Mononuclear cell (primary cell): ENCODE results near the gene PHLDA2. TPM values are rescaled to one million over a fixed set of nuclear protein-coding genes. Genes with fewer than 3 reads are reported as not detected.
A peak's percentile ranks its signal among the peaks of the same experiment; 100 is the strongest.

Experiments
- H3K27me3 ChIP-seq: 2 replicates; pipeline ENCODE4 v1.6.0; 2011; ENCODE audit warnings: low read length, control low read depth; ENCODE audit not compliant: insufficient read depth
- H3K4me1 ChIP-seq: 2 replicates; pipeline ENCODE4 v1.5.1; 2011; ENCODE audit warnings: mild to moderate bottlenecking, low read length, control low read depth; ENCODE audit not compliant: insufficient read depth
- H3K4me3 ChIP-seq: 2 replicates; pipeline ENCODE4 v1.5.1; 2011; ENCODE audit warnings: mild to moderate bottlenecking, low read length, moderate library complexity
- H3K9me3 ChIP-seq: 2 replicates; pipeline ENCODE4 v1.5.1; 2011; ENCODE audit warnings: low read depth, mild to moderate bottlenecking, control low read depth, low read length
- total RNA-seq: library from RNA; depleted of rRNA; stranded (reverse); fragments of >200 nt; gene quantifications from one replicate; pipeline ENCODE4 v1.2.3, GENCODE V29; 2012

Gene PHLDA2
- total RNA-seq, result 1.7 TPM

- peaks cover 47% of the 10 kb centered on the region for H3K4me1 ChIP-seq
- H3K27me3 ChIP-seq, result peaks cover 26% of the 10 kb centered on the region
- H3K9me3 ChIP-seq, result no peaks in the 10 kb centered on the region
- H3K4me3 ChIP-seq, result peak within 1 kb of the TSS; percentile 32
Observed at GRCh38 chr11:2928605-2929530, at the start of gene PHLDA2. Gene PHLDA2, minus strand, starts transcription at chr11:2929420. Its CDS starts 56 bp downstream, at chr11:2929364.

- no peaks in the 10 kb centered on the region for H3K9me3 ChIP-seq
- no peaks in the 10 kb centered on the region for H3K4me1 ChIP-seq
- H3K27me3 ChIP-seq, result no peaks in the 10 kb centered on the region
- H3K4me3 ChIP-seq, result no peak overlapping the region
Observed at GRCh38 chr11:2977113-2977512, 47.9 kb upstream of the PHLDA2 start.

GRCh38 chr11:2976294-2977063, 47.3 kb upstream of the PHLDA2 start:
- Histone ChIP-seq H3K9me3 (no peaks in the 10 kb centered on the region), H3K27me3 (no peaks in the 10 kb centered on the region), H3K4me3 (no peak overlapping the region), H3K4me1 (no peaks in the 10 kb centered on the region)

- no peaks in the 10 kb centered on the region for H3K4me1 ChIP-seq
- no peak overlapping the region for H3K4me3 ChIP-seq
- H3K9me3 ChIP-seq, result no peaks in the 10 kb centered on the region
- no peaks in the 10 kb centered on the region for H3K27me3 ChIP-seq
Observed at GRCh38 chr11:2975594-2975993, 46.4 kb upstream of the PHLDA2 start.

GRCh38 chr11:2974272-2974671, 45.1 kb upstream of the PHLDA2 start:
- no peaks in the 10 kb centered on the region for H3K4me1 ChIP-seq
- no peak overlapping the region for H3K4me3 ChIP-seq
- H3K27me3 ChIP-seq, result no peaks in the 10 kb centered on the region
- no peaks in the 10 kb centered on the region for H3K9me3 ChIP-seq

GRCh38 chr11:2968341-2968900, 39.2 kb upstream of the PHLDA2 start:
- Histone ChIP-seq H3K4me3 (no peak overlapping the region), H3K27me3 (no peaks in the 10 kb centered on the region), H3K9me3 (no peaks in the 10 kb centered on the region), H3K4me1 (peaks cover under 1% of the 10 kb centered on the region)

GRCh38 chr11:2964782-2965181, 35.6 kb upstream of the PHLDA2 start:
- Histone ChIP-seq H3K27me3 (no peaks in the 10 kb centered on the region), H3K4me3 (no peak overlapping the region), H3K9me3 (no peaks in the 10 kb centered on the region), H3K4me1 (peaks cover 11% of the 10 kb centered on the region)

GRCh38 chr11:2963761-2964160, 34.5 kb upstream of the PHLDA2 start:
- Histone ChIP-seq H3K9me3 (no peaks in the 10 kb centered on the region), H3K27me3 (no peaks in the 10 kb centered on the region), H3K4me1 (peaks cover 14% of the 10 kb centered on the region), H3K4me3 (no peak overlapping the region)

- Histone ChIP-seq H3K9me3 (no peaks in the 10 kb centered on the region), H3K27me3 (no peaks in the 10 kb centered on the region), H3K4me1 (peaks cover 20% of the 10 kb centered on the region), H3K4me3 (no peak overlapping the region)
Observed at GRCh38 chr11:2963112-2963754, 34.0 kb upstream of the PHLDA2 start.

- no peak overlapping the region for H3K4me3 ChIP-seq
- H3K4me1 ChIP-seq, result peaks cover 26% of the 10 kb centered on the region
- no peaks in the 10 kb centered on the region for H3K9me3 ChIP-seq
Observed at GRCh38 chr11:2961080-2961479, 31.9 kb upstream of the PHLDA2 start.

GRCh38 chr11:2960139-2960538, 30.9 kb upstream of the PHLDA2 start:
- H3K9me3 ChIP-seq, result no peaks in the 10 kb centered on the region
- H3K27me3 ChIP-seq, result no peaks in the 10 kb centered on the region
- H3K4me3 ChIP-seq, result no peak overlapping the region
- H3K4me1 ChIP-seq, result peaks cover 26% of the 10 kb centered on the region

More at GRCh38 chr11:2961080-2961479, 31.9 kb upstream of the PHLDA2 start:
- no peaks in the 10 kb centered on the region for H3K27me3 ChIP-seq

- Histone ChIP-seq H3K4me1 (peaks cover 23% of the 10 kb centered on the region), H3K9me3 (no peaks in the 10 kb centered on the region), H3K27me3 (no peaks in the 10 kb centered on the region), H3K4me3 (no peak overlapping the region)
Observed at GRCh38 chr11:2958251-2958650, 29.0 kb upstream of the PHLDA2 start.

- Histone ChIP-seq H3K4me1 (peaks cover 32% of the 10 kb centered on the region), H3K27me3 (no peaks in the 10 kb centered on the region), H3K9me3 (no peaks in the 10 kb centered on the region)
Observed at GRCh38 chr11:2955906-2956476, 26.8 kb upstream of the PHLDA2 start.

GRCh38 chr11:2954263-2954662, 25.0 kb upstream of the PHLDA2 start:
- H3K4me1 ChIP-seq, result peaks cover 33% of the 10 kb centered on the region
- H3K4me3 ChIP-seq, result no peak overlapping the region

More at GRCh38 chr11:2955906-2956476, 26.8 kb upstream of the PHLDA2 start:
- H3K4me3 ChIP-seq, result no peak overlapping the region

More at GRCh38 chr11:2954263-2954662, 25.0 kb upstream of the PHLDA2 start:
- H3K9me3 ChIP-seq, result no peaks in the 10 kb centered on the region
- no peaks in the 10 kb centered on the region for H3K27me3 ChIP-seq
